Kidney (tissue), 14 donors: Measurements from ENCODE around the gene HAND1. TPM values are rescaled to one million over a fixed set of nuclear protein-coding genes. Genes with fewer than 3 reads are reported as not detected.

Experiments used
- DNase-seq, 5 donors: peaks; one replicate each; pipeline ENCODE4 v3.0.0-alpha.2; 2013 to 2020
- FAIRE-seq: peaks from 2 replicates; lab custom pipeline; 2012; peaks lifted over from hg19 to GRCh38; lab: Jason Lieb, UNC
- H3K27ac ChIP-seq, 2 donors: one replicate each; pipeline ENCODE4 v1.7.0; 2013; ENCODE audit warnings: low read depth in 2 of 2, low read length in 2 of 2, inconsistent platforms in 1 of 2
- H3K27me3 ChIP-seq: one replicate; pipeline ENCODE4 v1.7.1; 2013; ENCODE audit warnings: low read length, inconsistent platforms; ENCODE audit not compliant: control insufficient read depth, insufficient read depth
- H3K36me3 ChIP-seq, 3 donors: one replicate each; pipeline versions ENCODE4 v1.7.0 to v1.7.1; 2013; ENCODE audit warnings: low read length in 3 of 3, control low read depth in 1 of 3, inconsistent platforms in 1 of 3; ENCODE audit not compliant: insufficient read depth in 3 of 3, control insufficient read depth in 2 of 3
- H3K4me1 ChIP-seq, 3 donors: one replicate each; pipeline versions ENCODE4 v1.7.0 to v1.7.1; 2013; ENCODE audit warnings: low read length in 3 of 3, inconsistent platforms in 1 of 3, low read depth in 1 of 3; ENCODE audit not compliant: control insufficient read depth in 2 of 3, insufficient read depth in 2 of 3
- H3K4me3 ChIP-seq, 3 donors: one replicate each; pipeline versions ENCODE4 v1.7.0 to v1.8.1; 2013; ENCODE audit warnings: low read length in 3 of 3, control low read depth in 1 of 3, inconsistent platforms in 1 of 3
- H3K9ac ChIP-seq, 3 donors: one replicate each; pipeline versions ENCODE4 v1.7.0 to v1.7.1; 2013; ENCODE audit warnings: low read length in 3 of 3, control low read depth in 1 of 3, inconsistent platforms in 1 of 3
- H3K9me3 ChIP-seq, 3 donors: one replicate each; pipeline versions ENCODE4 v1.7.0 to v1.7.1; 2013; ENCODE audit warnings: low read length in 3 of 3, control low read depth in 1 of 3, inconsistent platforms in 1 of 3; ENCODE audit not compliant: control insufficient read depth in 2 of 3, insufficient read depth in 1 of 3
- intact Hi-C: fragments of 100-400 bp; cut with DNase I; formaldehyde crosslinking; loops from one replicate; pipeline ENCODE4 v1.11.1; 2022
- polyA plus RNA-seq: library from polyadenylated mRNA; stranded (reverse); fragments of 350-450 nt; fragmentation: Illumina TruSeq; extraction: RNeasy Lipid Tissue Mini Kit (QIAGEN cat#74804); gene quantifications from one replicate; pipeline ENCODE4 v1.2.3, GENCODE V29; 2014; ENCODE audit warnings: low read depth, low replicate concordance; ENCODE audit not compliant: insufficient read depth
- total RNA-seq: library from RNA; stranded (reverse); fragmentation: NEBNext Ultra II Directional; extraction: Animal tissue kit (Norgen Biotek cat#: 25700); gene quantifications from one replicate; pipeline ENCODE4 v1.2.1, GENCODE V29; 2021
- TF ChIP-seq, protein P1 (sequence below): IDR thresholded peaks from 3 replicates; pipeline ENCODE4 v1.5.1; 2012; ENCODE audit warnings: mild to moderate bottlenecking, moderate library complexity, borderline replicate concordance; ENCODE audit not compliant: insufficient read depth; ENCODE audit errors: extremely low read depth
- donor health status: control.
- donor health status: control.
- donor health status: control.
- donor health status: control.
- donor health status: control.
- donor health status: DM: yes; HTN: yes; CAD: no.
- donor health status: Normal renal cell carcinoma (clear cell type).

The HAND1 gene
- total and polyA plus RNA-seq, 2 donors from 2014 or later, result not detected

- Histone ChIP-seq H3K36me3 (no peaks in the 10 kb centered on the region), H3K4me3 (no peak overlapping the region), H3K9me3 (no peaks in the 10 kb centered on the region), H3K27me3 (peaks cover 29% of the 10 kb centered on the region), H3K27ac (no peak overlapping the region), H3K9ac (no peak overlapping the region), H3K4me1 (no peaks in the 10 kb centered on the region)
- intact Hi-C loops, result no loop called here
- TF ChIP-seq, protein P1, sequence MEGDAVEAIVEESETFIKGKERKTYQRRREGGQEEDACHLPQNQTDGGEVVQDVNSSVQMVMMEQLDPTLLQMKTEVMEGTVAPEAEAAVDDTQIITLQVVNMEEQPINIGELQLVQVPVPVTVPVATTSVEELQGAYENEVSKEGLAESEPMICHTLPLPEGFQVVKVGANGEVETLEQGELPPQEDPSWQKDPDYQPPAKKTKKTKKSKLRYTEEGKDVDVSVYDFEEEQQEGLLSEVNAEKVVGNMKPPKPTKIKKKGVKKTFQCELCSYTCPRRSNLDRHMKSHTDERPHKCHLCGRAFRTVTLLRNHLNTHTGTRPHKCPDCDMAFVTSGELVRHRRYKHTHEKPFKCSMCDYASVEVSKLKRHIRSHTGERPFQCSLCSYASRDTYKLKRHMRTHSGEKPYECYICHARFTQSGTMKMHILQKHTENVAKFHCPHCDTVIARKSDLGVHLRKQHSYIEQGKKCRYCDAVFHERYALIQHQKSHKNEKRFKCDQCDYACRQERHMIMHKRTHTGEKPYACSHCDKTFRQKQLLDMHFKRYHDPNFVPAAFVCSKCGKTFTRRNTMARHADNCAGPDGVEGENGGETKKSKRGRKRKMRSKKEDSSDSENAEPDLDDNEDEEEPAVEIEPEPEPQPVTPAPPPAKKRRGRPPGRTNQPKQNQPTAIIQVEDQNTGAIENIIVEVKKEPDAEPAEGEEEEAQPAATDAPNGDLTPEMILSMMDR, result peak; percentile 92
- no peak for FAIRE-seq
- DNase-seq, result peak; percentile 80 to 86 (median 83)
Observed at GRCh38 chr5:154467655-154468354, 10.2 kb downstream of the HAND1 start.

DNA sequence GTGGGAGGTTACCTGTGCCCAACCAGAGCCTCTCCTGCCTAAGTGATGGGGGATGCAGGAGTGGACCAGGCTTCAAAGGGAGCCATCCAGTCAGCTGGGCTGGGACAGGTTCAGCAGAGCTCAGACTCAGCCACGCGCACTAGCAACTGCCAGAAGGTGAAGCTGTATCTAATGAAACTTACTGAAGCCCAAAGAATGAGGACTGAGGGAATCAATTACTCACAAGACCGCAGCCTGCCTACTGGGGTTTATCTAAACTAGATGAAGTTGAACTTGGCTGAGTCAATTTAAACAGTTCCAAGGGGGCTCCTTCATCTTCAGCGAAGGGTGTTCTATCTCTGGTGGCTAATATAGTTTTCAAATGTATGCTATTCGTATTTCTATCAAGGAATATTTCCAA, 11.4 kb downstream of the HAND1 start:
- intact Hi-C loops, result no loop called here

GRCh38 chr5:154466147-154466546, 11.9 kb downstream of the HAND1 start:
- no peak for DNase-seq
- Histone ChIP-seq H3K27ac (no peak overlapping the region), H3K36me3 (no peaks in the 10 kb centered on the region), H3K9ac (no peak overlapping the region), H3K4me3 (no peak overlapping the region), H3K4me1 (no peaks in the 10 kb centered on the region), H3K9me3 (no peaks in the 10 kb centered on the region), H3K27me3 (peaks cover 13% of the 10 kb centered on the region)
- intact Hi-C loops, result no loop called here
- FAIRE-seq, result no peak
- TF ChIP-seq, protein P1, result no peak

More for the DNA sequence above, 11.4 kb downstream of the HAND1 start:
- Histone ChIP-seq H3K36me3 (no peaks in the 10 kb centered on the region), H3K4me1 (no peaks in the 10 kb centered on the region), H3K4me3 (no peak overlapping the region), H3K27me3 (peaks cover 18% of the 10 kb centered on the region), H3K9ac (no peak overlapping the region), H3K9me3 (no peaks in the 10 kb centered on the region), H3K27ac (no peak overlapping the region)
- FAIRE-seq, result no peak
- DNase-seq, result no peak
- TF ChIP-seq, protein P1, result no peak
